Activated CD8-positive, alpha-beta memory T cell treated with anti-CD3 and anti-CD28 coated beads, Interleukin-2, amount 50 U/mL, for 48 hours (primary cell): ENCODE data around the gene SHISA5.
"Not testable (repeated sequence)": the region's sequence is repeated elsewhere in the genome, so short reads cannot be mapped to it uniquely, and the experiment has no call there.

Source experiments
- DNase-seq: peaks from one replicate; pipeline ENCODE4 v3.0.0-alpha.2; 2020

SHISA5 gene

DNA sequence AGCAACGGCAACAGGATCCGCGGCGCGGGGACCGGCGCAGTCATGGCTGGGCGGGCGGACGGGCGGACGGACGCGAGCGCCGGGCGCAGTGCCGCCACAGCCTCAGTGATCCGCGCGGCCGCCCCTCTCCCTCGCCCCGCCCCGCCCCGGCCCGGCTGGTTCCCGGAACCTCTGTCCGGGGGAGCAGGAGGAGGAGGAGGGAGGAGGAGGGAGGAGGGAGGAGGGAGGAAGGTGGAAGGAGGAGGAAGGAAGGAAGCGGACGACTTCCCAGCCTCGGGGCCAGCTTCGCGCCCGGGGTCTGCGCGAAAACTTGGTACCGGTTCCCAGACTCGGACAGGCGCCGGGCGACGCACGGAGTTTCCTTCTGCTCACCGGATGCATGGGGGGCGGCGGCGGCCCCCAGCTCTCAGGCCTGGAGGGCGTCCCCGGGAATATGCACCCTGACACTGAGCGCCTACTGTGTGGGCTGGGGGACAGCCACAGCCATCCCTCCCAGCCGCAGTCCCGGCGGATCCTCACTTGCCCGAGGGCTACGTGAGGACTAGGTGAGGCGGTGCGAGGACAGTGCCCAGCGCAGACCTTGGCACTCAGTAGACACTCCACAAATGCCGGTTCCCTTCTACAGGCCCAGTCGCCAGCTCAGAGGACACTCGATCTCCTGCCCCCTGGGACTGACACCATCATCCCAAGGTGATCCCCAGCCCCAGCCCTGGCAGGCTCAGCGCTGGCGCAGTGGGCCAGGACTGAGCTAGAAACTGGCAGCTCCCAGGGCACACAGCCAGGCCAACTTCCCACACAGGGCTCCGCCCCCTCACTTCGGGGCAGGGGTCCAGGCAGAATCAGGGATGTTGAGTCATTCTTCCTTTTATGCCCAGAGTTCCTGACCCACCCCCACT, at the start of gene SHISA5:
SHISA5 (minus strand) TSS at position 124 of the 896 bp plus-strand sequence; CDS start at position 44, 80 bp downstream.
- peak; percentile 81 for DNase-seq

- DNase-seq = no peak
These were observed 49.4 kb upstream of the SHISA5 start for GRCh38 chr3:48553361-48553760.

- no peak for DNase-seq
These were observed 48.4 kb upstream of the SHISA5 start for GRCh38 chr3:48552111-48552951.

GRCh38 chr3:48551651-48552050, 47.7 kb upstream of the SHISA5 start:
- DNase-seq = not testable (repeated sequence)

- DNase-seq = peak; percentile 93
These were observed 45.0 kb upstream of the SHISA5 start for GRCh38 chr3:48548729-48549705.

DNA sequence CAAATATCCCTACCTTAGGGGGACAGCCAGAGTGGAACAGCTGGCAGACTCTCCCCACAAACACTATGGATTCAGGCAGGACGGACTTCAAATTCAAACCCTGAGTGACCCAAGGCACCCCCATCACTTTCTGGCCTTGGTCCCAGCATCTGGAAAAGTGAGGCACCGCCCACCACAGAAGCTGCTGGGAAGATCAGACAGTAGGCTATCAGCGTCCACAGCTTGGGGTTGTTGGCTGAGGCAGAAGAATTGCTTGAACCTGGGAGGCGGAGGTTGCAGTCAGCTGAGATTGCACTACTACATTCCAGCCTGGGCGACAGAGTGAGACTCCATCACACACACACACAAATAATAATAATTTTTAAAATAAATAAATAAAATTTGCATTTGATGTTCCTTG, 44.2 kb upstream of the SHISA5 start:
- no peak for DNase-seq

DNA sequence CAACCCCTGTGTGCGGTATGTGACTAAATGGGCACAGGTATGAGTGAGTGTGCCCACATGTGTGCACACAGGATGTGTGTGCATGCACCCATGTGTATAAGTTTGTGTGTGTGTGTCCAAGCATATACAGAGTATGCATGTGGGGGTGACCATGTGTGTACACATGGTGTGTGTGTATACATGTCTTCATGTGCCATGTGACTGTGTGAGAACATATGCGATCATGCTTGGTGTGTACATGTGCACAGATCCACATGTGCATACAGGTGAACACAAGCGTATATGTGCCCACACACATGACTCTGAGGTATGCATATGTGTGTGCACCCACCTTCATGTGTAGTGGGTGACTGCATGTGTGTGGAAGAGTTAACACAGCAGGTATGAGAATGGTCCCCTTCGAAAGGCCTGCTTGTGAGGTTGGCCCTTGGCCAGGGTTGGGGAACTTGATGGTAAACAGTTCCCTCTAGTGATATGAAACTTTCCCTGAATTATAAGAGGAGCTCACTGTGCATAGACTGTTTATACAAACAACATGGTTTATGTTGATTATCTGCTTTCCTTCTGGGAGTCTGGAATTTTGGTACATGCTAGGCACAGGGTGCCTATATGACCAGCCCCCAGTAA, 42.3 kb upstream of the SHISA5 start:
- no peak for DNase-seq

GRCh38 chr3:48544141-48544540, 40.2 kb upstream of the SHISA5 start:
- no peak for DNase-seq

DNA sequence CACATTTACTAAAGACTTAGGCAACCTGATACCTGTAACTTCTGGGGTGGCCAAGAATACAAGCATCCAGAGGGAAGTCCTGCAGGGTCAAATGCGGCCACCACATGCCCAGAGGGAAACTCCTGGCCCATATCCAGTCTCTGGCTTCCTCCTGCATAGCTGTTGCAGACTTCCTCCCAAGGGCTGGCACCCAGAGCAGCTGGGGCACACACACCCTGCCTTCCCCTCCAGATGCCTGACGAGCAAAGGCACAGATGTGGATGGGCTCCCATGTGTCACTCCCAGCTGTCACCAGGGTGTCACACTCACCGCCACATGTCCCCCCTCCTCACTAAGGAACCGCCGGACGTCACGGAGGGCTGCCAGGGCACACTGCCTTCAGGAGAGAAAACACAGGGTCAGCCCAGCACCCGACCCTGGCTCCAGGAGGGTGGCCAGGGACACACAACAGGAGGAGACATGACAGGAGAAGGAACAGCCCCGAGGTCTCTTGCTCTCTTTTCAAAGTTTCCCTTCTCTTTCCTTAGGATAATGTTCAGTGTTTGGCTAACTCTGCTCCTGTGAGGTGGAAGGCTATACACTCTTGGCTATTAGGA, 39.4 kb upstream of the SHISA5 start:
- no peak for DNase-seq

GRCh38 chr3:48538451-48538850, 34.5 kb upstream of the SHISA5 start:
- DNase-seq = no peak

DNA sequence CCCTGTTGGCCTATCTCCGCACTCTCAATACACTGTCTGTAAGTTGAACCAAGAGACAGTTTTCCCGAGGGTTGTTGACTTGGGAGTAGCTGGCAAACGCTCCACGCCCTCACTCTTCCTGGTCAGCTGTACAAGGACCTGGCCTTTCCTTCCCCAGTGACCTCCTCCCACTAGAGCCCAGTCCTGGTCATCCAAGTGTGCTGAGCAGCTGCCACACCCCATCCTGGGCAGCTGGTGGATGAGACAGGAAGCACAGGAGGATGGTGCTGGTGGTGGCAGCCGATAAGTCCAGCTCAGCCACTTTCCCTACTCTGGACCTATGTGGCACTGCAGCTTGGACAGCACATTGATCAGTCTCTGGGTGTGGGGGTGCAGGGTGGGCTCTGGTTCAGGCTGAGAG, 32.8 kb upstream of the SHISA5 start:
- DNase-seq = no peak

DNA sequence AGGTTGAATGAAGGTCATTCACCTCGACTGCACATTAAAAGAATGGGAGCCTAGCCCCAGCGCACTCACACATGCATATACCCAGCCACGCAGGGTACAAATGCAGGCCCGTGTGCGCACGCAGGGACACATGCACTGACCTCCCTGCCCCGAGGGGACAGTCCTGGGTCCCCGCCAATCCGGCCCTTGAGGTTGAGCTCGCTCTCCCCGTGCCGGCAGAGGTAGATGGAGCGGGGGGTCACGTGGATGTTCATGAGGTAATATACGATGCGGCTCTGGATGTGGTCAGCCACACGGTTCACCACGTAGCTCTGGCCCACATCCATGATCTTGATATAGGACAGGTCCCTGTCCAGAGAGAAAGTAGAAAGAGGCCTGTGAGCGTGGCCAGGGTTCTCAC, 32.1 kb upstream of the SHISA5 start:
- DNase-seq = no peak

DNA sequence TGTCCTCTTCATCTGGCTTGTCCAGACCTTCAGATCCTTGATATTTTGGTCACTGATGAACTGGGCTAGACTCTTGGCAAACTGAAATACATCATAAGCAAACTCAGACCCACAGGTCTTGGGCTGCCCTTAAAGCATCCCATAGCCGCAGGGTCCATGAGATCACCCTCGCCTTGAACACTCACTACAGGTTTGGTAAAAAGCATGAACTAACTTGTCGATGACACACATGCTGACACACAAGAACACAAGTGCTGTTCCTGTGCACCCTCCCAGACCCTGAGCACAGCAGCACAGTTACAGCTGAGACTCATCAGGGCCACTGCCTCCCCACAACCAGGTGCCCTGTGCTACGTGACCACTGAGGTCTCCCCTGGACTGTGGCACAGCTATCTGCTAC, 31.6 kb upstream of the SHISA5 start:
- DNase-seq = no peak

DNA sequence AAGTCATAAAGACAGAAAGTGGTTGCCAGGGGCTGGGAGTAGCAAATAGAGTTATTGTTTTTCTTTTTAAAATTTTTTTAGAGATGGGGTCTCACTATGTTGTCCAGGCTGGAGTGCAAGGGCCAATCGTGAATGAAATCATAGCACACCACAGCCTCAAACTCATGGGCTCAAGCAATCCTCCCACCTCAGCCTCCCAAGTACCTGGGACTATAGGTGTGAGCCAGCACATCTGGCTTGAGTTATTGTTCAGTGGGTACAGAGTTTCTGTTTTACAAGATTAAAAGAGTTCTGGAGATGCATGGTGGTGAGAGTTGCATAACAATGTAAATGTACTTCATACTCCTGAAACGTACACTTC, 29.0 kb upstream of the SHISA5 start:
- no peak for DNase-seq

DNA sequence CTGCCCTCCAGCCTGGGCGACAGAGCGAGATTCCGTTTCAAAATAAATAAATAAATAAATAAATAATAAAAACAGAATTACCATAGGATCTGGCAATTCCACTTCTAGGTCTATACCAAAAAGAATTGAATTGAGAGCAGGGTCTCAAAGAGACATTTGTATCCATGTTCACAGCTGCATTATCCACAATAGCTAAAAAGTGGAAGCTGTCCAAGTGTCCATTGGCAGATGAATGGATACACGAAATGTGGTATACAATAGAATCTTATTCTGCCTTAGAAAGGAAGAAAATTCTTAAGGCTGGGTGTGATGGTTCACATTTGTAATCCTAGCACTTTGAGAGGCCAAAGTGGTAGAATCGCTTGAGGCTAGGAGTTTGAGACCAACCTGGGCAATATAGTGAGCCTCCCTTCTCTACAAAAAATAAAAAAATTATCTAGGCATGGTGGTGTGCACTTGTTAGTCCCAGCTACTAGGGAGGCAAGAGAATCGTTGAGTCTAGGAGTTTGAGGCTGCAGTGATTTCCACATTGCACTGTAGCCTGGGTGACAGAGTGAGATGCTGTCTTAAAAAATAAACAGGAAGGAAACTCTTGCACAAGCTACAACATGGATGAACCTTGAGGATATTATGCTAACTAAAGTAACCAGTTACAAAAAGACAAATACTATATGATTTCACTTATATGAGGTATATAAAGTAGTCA, 28.4 kb upstream of the SHISA5 start:
- DNase-seq = no peak

- not testable (repeated sequence) for DNase-seq
These were observed 26.7 kb upstream of the SHISA5 start for GRCh38 chr3:48530701-48531100.

GRCh38 chr3:48528754-48529153, 24.8 kb upstream of the SHISA5 start:
- no peak for DNase-seq

DNA sequence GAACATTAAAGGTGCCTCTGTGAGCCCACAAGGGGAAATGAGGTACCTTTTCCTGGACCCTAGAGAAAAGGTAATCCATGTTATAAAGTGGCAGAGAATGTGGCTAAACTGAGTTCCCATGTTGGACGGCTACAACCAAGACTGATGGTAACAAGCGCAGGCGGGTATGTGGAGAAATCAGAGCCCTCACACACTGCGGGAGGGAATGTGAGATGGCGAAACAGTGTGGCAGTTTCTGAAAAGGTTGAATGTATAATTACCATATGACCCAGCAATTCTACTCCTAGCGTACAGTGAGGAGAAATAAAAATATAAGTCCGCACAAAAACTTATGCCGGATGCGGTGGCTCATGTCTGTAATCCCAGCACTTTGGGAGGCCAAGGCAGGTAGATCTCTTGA, 24.1 kb upstream of the SHISA5 start:
- no peak for DNase-seq

DNA sequence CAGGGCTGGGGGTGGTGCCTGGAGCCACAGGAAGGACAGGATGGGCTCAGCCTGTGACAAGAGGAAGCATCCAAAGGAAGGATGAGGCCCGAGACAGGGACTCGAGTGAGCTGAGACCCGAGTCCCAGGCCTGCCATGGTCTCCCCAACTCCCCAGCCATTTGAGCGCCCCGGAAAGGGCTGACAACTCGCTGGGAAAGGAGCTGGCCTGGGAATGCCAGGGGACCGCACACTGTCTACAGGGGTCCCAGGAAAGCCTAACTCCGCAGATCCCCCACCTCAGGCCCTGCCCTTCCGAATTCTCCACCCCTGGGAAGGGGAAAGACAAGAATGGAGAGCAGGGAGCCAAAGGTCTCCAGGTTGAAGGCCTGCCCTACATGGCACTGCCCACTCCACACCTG, 21.0 kb upstream of the SHISA5 start:
- no peak for DNase-seq

GRCh38 chr3:48521635-48522034, 17.7 kb upstream of the SHISA5 start:
- DNase-seq = no peak

- DNase-seq = no peak
These were observed 15.3 kb upstream of the SHISA5 start for GRCh38 chr3:48519277-48519643.
